Peyer's patch (tissue), 4 donors: ENCODE measurements around the gene STK24. TPM values are rescaled to one million over a fixed set of nuclear protein-coding genes. Genes with fewer than 3 reads are reported as not detected.
A peak's percentile ranks its signal among the peaks of the same experiment; 100 is the strongest.

Experiments used
- DNase-seq, 3 donors: peaks; one replicate each; pipeline ENCODE4 v3.0.0-alpha.2; 2017 to 2019
- H3K27ac ChIP-seq, 4 donors: fragments of 200-600 bp; sonication (generic); one replicate each; pipeline ENCODE4 v1.5.1; 2016 to 2019
- H3K27me3 ChIP-seq, 2 donors: fragments of 200-600 bp; sonication (generic); one replicate each; pipeline ENCODE4 v1.5.1; 2019
- H3K36me3 ChIP-seq, 3 donors: fragments of 200-600 bp; sonication (generic); one replicate each; pipeline ENCODE4 v1.5.1; 2016 to 2019
- H3K4me1 ChIP-seq, 4 donors: fragments of 200-600 bp; sonication (generic); one replicate each; pipeline ENCODE4 v1.5.1; 2016 to 2019
- H3K4me3 ChIP-seq, 4 donors: fragments of 200-600 bp; sonication (generic); 1 replicate in 3 of 4; 2 replicates in 1 of 4; pipeline ENCODE4 v1.5.1; 2016 to 2019; ENCODE audit warnings: mild to moderate bottlenecking in 1 of 4
- H3K9me3 ChIP-seq, 4 donors: fragments of 200-600 bp; sonication (generic); one replicate each; pipeline ENCODE4 v1.5.1; 2016 to 2019; ENCODE audit warnings: mild to moderate bottlenecking in 1 of 4
- CTCF ChIP-seq, 6 experiments: fragments of 450-650 bp in 4 of 6; fragments of 200-600 bp in 2 of 6; sonication (generic) in 1 of 6; IDR thresholded peaks; one replicate each; pipeline ENCODE4 v1.5.1; 2017 to 2019; ENCODE audit warnings: antibody characterized with exemption in 6 of 6, mild to moderate bottlenecking in 3 of 6, moderate library complexity in 1 of 6
- POLR2A ChIP-seq, 2 donors: fragments of 450-650 bp; IDR thresholded peaks; one replicate each; pipeline ENCODE4 v1.5.1; 2017; ENCODE audit warnings: antibody characterized with exemption in 2 of 2, mild to moderate bottlenecking in 2 of 2, moderate library complexity in 2 of 2
- total RNA-seq, 4 donors: library from RNA; depleted of rRNA; stranded (reverse); fragments of >200 nt; gene quantifications; one replicate each; pipeline ENCODE4 v1.1.0, GENCODE V29; 2016

Gene STK24
- total RNA-seq, 4 donors from 2014 or later = 84.2 to 137 (median 119) TPM

GRCh38 chr13:98508685-98509084 lies 68.2 kb downstream of the STK24 start:
- Histone ChIP-seq H3K4me3 (no peak overlapping the region), H3K27me3 (no peaks in the 10 kb centered on the region), H3K27ac (peak overlapping the region; percentile 64 to 87 (median 76)), H3K36me3 (no peaks in the 10 kb centered on the region), H3K9me3 (no peaks in the 10 kb centered on the region), H3K4me1 (peaks cover 10 to 55% (median 28%) of the 10 kb centered on the region in 4 donors)
- no peak for DNase-seq
- TF ChIP-seq POLR2A (IDR thresholded peaks at IDR 0.05) = no peak
- no peak for TF ChIP-seq CTCF (IDR thresholded peaks at IDR 0.05)

- H3K4me1 ChIP-seq = peaks cover 10 to 59% (median 29%) of the 10 kb centered on the region in 4 donors
- no peaks in the 10 kb centered on the region for H3K36me3 ChIP-seq
- TF ChIP-seq POLR2A (IDR thresholded peaks at IDR 0.05) = no peak
- no peak for TF ChIP-seq CTCF (IDR thresholded peaks at IDR 0.05)
- DNase-seq = no peak
- no peaks in the 10 kb centered on the region for H3K9me3 ChIP-seq
- H3K4me3 ChIP-seq = no peak overlapping the region
- H3K27ac ChIP-seq = peak overlapping the region; percentile 64 to 87 (median 76)
- H3K27me3 ChIP-seq = no peaks in the 10 kb centered on the region
Measured at GRCh38 chr13:98508280-98508679, 68.6 kb downstream of the STK24 start.

GRCh38 chr13:98507282-98507797 lies 69.6 kb downstream of the STK24 start:
- H3K4me3 ChIP-seq = no peak overlapping the region
- peak overlapping the region in 3 of 4 donors; percentile 39 to 56 (median 45) for H3K27ac ChIP-seq
- no peaks in the 10 kb centered on the region for H3K9me3 ChIP-seq
- peaks cover 10 to 67% (median 29%) of the 10 kb centered on the region in 4 donors for H3K4me1 ChIP-seq
- DNase-seq = peak in 2 of 3 donors; percentile 19 to 59
- TF ChIP-seq CTCF (IDR thresholded peaks at IDR 0.05) (no peak), POLR2A (IDR thresholded peaks at IDR 0.05) (no peak)
- no peaks in the 10 kb centered on the region for H3K36me3 ChIP-seq
- no peaks in the 10 kb centered on the region for H3K27me3 ChIP-seq

- H3K4me1 ChIP-seq = peaks cover 10 to 67% (median 29%) of the 10 kb centered on the region in 4 donors
- H3K27ac ChIP-seq = peak overlapping the region in 3 of 4 donors; percentile 39 to 56 (median 45)
- TF ChIP-seq CTCF (IDR thresholded peaks at IDR 0.05) (no peak), POLR2A (IDR thresholded peaks at IDR 0.05) (no peak)
Measured at GRCh38 chr13:98506728-98507230, 70.1 kb downstream of the STK24 start.

GRCh38 chr13:98506322-98506721 lies 70.6 kb downstream of the STK24 start:
- Histone ChIP-seq H3K4me3 (no peak overlapping the region), H3K27ac (peak overlapping the region in 1 of 4 donors; percentile 45), H3K4me1 (peaks cover 10 to 67% (median 29%) of the 10 kb centered on the region in 4 donors), H3K9me3 (no peaks in the 10 kb centered on the region), H3K27me3 (no peaks in the 10 kb centered on the region), H3K36me3 (no peaks in the 10 kb centered on the region)
- no peak for TF ChIP-seq POLR2A (IDR thresholded peaks at IDR 0.05)
- TF ChIP-seq CTCF (IDR thresholded peaks at IDR 0.05) = no peak
- peak in 1 of 3 donors; percentile 10 for DNase-seq

More at GRCh38 chr13:98506728-98507230, 70.1 kb downstream of the STK24 start:
- peak in 1 of 3 donors; percentile 13 for DNase-seq
- Histone ChIP-seq H3K36me3 (no peaks in the 10 kb centered on the region), H3K27me3 (no peaks in the 10 kb centered on the region), H3K4me3 (no peak overlapping the region), H3K9me3 (no peaks in the 10 kb centered on the region)
